OCI-LY1 (cell line): ENCODE results near the gene TRPC4.
"Not testable (repeated sequence)": the region's sequence is repeated elsewhere in the genome, so short reads cannot be mapped to it uniquely, and the experiment has no call there.

ENCODE experiments used
- CTCF ChIP-seq: fragments of 200-600 bp; sonication (generic), shearing (Covaris generic); IDR thresholded peaks from 2 replicates; pipeline ENCODE4 v1.5.1; 2017; ENCODE audit warnings: mild to moderate bottlenecking, antibody characterized with exemption, low read length, moderate library complexity, mixed read lengths
- EZH2 ChIP-seq: fragments of 200-600 bp; sonication (generic), shearing (Covaris generic); IDR thresholded peaks from 2 replicates; pipeline ENCODE4 v1.8.0; 2017; ENCODE audit warnings: borderline replicate concordance, mixed run types, mild to moderate bottlenecking, antibody characterized with exemption, low read length, moderate library complexity, mixed read lengths

GRCh38 chr13:37589381-37589780 is 280.2 kb downstream of the TRPC4 start:
- not testable (repeated sequence) for TF ChIP-seq CTCF, EZH2
